ENCODE data around the gene PRKN. TPM values are rescaled to one million over a fixed set of nuclear protein-coding genes. Genes with fewer than 3 reads are reported as not detected.

Gene PRKN
- total RNA-seq, 1 experiment from 2014 or later: not detected

GRCh38 chr6:162211777-162212176 is 515.8 kb downstream of the PRKN start:
- Histone ChIP-seq H3K79me2 (ENCODE audit: low read depth) (no peaks in the 10 kb centered on the region), H3F3A (ENCODE audit: insufficient read depth, low read depth) (no peaks in the 10 kb centered on the region), H3K9me2 (ENCODE audit: insufficient read depth) (no peaks in the 10 kb centered on the region), H3K4me3 (no peak overlapping the region), H3K27ac (no peak overlapping the region), H4K20me1 (ENCODE audit: insufficient read depth) (no peaks in the 10 kb centered on the region), H2AFZ (no peak overlapping the region), H3K27me3 (ENCODE audit: insufficient read depth, low read depth) (no peaks in the 10 kb centered on the region), H3K4me2 (no peak overlapping the region), H3K4me1 (replicated peaks; ENCODE audit: insufficient read depth) (no peaks in the 10 kb centered on the region), H3K9me3 (ENCODE audit: insufficient read depth, low read depth) (no peaks in the 10 kb centered on the region), H3K36me3 (ENCODE audit: low read depth) (no peaks in the 10 kb centered on the region)
- DNase-seq: no peak
- ChIA-PET CTCF (no interaction called here), POLR2A (ENCODE audit: unreplicated experiment) (no interaction called here)
- TF ChIP-seq CTCF (conservative IDR thresholded peaks at IDR 0.05) (no peak), EZH2 (IDR thresholded peaks at IDR 0.05; ENCODE audit: low read depth) (no peak)
- no TSS peak for BruUV-seq (replicated peaks)
- intact Hi-C loops (cut with micrococcal nuclease; ENCODE audit: unreplicated experiment): no loop called here

GRCh38 chr6:162211022-162211421 is 516.5 kb downstream of the PRKN start:
- BruUV-seq (replicated peaks): no TSS peak
- TF ChIP-seq EZH2 (IDR thresholded peaks at IDR 0.05; ENCODE audit: low read depth): no peak
- no peaks in the 10 kb centered on the region for H3K27me3 ChIP-seq (ENCODE audit: insufficient read depth, low read depth)

GRCh38 chr6:162203287-162203686 is 524.3 kb downstream of the PRKN start:
- no peaks in the 10 kb centered on the region for H3K9me3 ChIP-seq (ENCODE audit: insufficient read depth, low read depth)
- no TSS peak for BruUV-seq (replicated peaks)
- ChIA-PET POLR2A (ENCODE audit: unreplicated experiment) (no interaction called here), CTCF (no interaction called here)
- H3K9me2 ChIP-seq (ENCODE audit: insufficient read depth): no peaks in the 10 kb centered on the region
- H3K36me3 ChIP-seq (ENCODE audit: low read depth): no peaks in the 10 kb centered on the region
- TF ChIP-seq EZH2 (IDR thresholded peaks at IDR 0.05; ENCODE audit: low read depth) (no peak), CTCF (conservative IDR thresholded peaks at IDR 0.05) (no peak)
- H3K27ac ChIP-seq: no peak overlapping the region
- H3K27me3 ChIP-seq (ENCODE audit: insufficient read depth, low read depth): peaks cover 22% of the 10 kb centered on the region
- intact Hi-C loops (cut with micrococcal nuclease; ENCODE audit: unreplicated experiment): no loop called here
- no peak overlapping the region for H3K4me3 ChIP-seq
- no peaks in the 10 kb centered on the region for H4K20me1 ChIP-seq (ENCODE audit: insufficient read depth)
- H3K4me1 ChIP-seq (replicated peaks; ENCODE audit: insufficient read depth): no peaks in the 10 kb centered on the region
- DNase-seq: no peak
- H3K79me2 ChIP-seq (ENCODE audit: low read depth): no peaks in the 10 kb centered on the region
- no peaks in the 10 kb centered on the region for H3F3A ChIP-seq (ENCODE audit: insufficient read depth, low read depth)
- H3K4me2 ChIP-seq: no peak overlapping the region
- H2AFZ ChIP-seq: no peak overlapping the region

More at GRCh38 chr6:162211022-162211421, 516.5 kb downstream of the PRKN start:
- H3K36me3 ChIP-seq (ENCODE audit: low read depth): no peaks in the 10 kb centered on the region
- H3K27ac ChIP-seq: no peak overlapping the region
- DNase-seq: no peak
- no peaks in the 10 kb centered on the region for H3K4me1 ChIP-seq (replicated peaks; ENCODE audit: insufficient read depth)
- intact Hi-C loops (cut with micrococcal nuclease; ENCODE audit: unreplicated experiment): no loop called here
- H3K79me2 ChIP-seq (ENCODE audit: low read depth): no peaks in the 10 kb centered on the region
- ChIA-PET CTCF (no interaction called here), POLR2A (ENCODE audit: unreplicated experiment) (no interaction called here)
- H3K4me2 ChIP-seq: no peak overlapping the region
- no peaks in the 10 kb centered on the region for H3K9me3 ChIP-seq (ENCODE audit: insufficient read depth, low read depth)
- H4K20me1 ChIP-seq (ENCODE audit: insufficient read depth): no peaks in the 10 kb centered on the region
- no peaks in the 10 kb centered on the region for H3K9me2 ChIP-seq (ENCODE audit: insufficient read depth)
- H3F3A ChIP-seq (ENCODE audit: insufficient read depth, low read depth): no peaks in the 10 kb centered on the region
- H3K4me3 ChIP-seq: no peak overlapping the region
- H2AFZ ChIP-seq: no peak overlapping the region

- CTCF ChIA-PET: no interaction called here
- no peak for DNase-seq
- H3K4me1 ChIP-seq (replicated peaks; ENCODE audit: insufficient read depth): no peaks in the 10 kb centered on the region
- no TSS peak for BruUV-seq (replicated peaks)
- peaks cover 22% of the 10 kb centered on the region for H3K27me3 ChIP-seq (ENCODE audit: insufficient read depth, low read depth)
- H2AFZ ChIP-seq: no peak overlapping the region
- no peaks in the 10 kb centered on the region for H3K9me2 ChIP-seq (ENCODE audit: insufficient read depth)
- no peaks in the 10 kb centered on the region for H3F3A ChIP-seq (ENCODE audit: insufficient read depth, low read depth)
- H3K4me3 ChIP-seq: no peak overlapping the region
- no peaks in the 10 kb centered on the region for H3K79me2 ChIP-seq (ENCODE audit: low read depth)
- intact Hi-C loops (cut with micrococcal nuclease; ENCODE audit: unreplicated experiment): no loop called here
- H3K4me2 ChIP-seq: no peak overlapping the region
- no peaks in the 10 kb centered on the region for H3K36me3 ChIP-seq (ENCODE audit: low read depth)
- H4K20me1 ChIP-seq (ENCODE audit: insufficient read depth): no peaks in the 10 kb centered on the region
- TF ChIP-seq EZH2 (IDR thresholded peaks at IDR 0.05; ENCODE audit: low read depth) (no peak), CTCF (conservative IDR thresholded peaks at IDR 0.05) (no peak)
- no peaks in the 10 kb centered on the region for H3K9me3 ChIP-seq (ENCODE audit: insufficient read depth, low read depth)
- no peak overlapping the region for H3K27ac ChIP-seq
- POLR2A ChIA-PET (ENCODE audit: unreplicated experiment): no interaction called here
Observed at GRCh38 chr6:162200945-162201690, 526.4 kb downstream of the PRKN start.
